Activated naive CD4-positive, alpha-beta T cell treated with anti-CD3 and anti-CD28 coated beads, Interleukin-2, amount 50 U/mL, for 72 hours (primary cell): ENCODE results near the gene SLC7A5. TPM values are rescaled to one million over a fixed set of nuclear protein-coding genes. Genes with fewer than 3 reads are reported as not detected.
"Not testable (repeated sequence)": the region's sequence is repeated elsewhere in the genome, so short reads cannot be mapped to it uniquely, and the experiment has no call there.

Experiments used
- ATAC-seq, 2 donors: fragments of 150-1000 bp; cut with Tn5 transposase; 2 replicates each; pipeline ENCODE4 v1.10.0; 2021; ENCODE audit warnings: mild to moderate bottlenecking in 2 of 2, moderate library complexity in 2 of 2
- DNase-seq, 2 donors: peaks; one replicate each; pipeline ENCODE4 v3.0.0; 2021 to 2022; ENCODE audit warnings: low spot score in 2 of 2
- H3K27ac Mint-ChIP-seq, 2 donors: one replicate each; pipeline ENCODE4 v1.8.0; 2022; ENCODE audit warnings: mild to moderate bottlenecking in 2 of 2, mixed read lengths in 2 of 2
- H3K36me3 Mint-ChIP-seq, 2 donors: one replicate each; pipeline ENCODE4 v1.8.0; 2022; ENCODE audit warnings: mixed read lengths in 2 of 2
- H3K9me3 Mint-ChIP-seq, 2 donors: one replicate each; pipeline ENCODE4 v1.8.0; 2022; ENCODE audit warnings: mixed read lengths in 2 of 2
- total RNA-seq, 2 donors: library from RNA; stranded (reverse); gene quantifications; one replicate each; pipeline ENCODE4 v1.2.3, GENCODE V29; 2022

Gene SLC7A5
- total RNA-seq, 2 donors from 2014 or later, result 112 to 197 TPM

GRCh38 chr16:87834005-87834667 is 35.2 kb downstream of the SLC7A5 start:
- Mint-ChIP-seq H3K9me3 (no peaks in the 10 kb centered on the region), H3K27ac (peak overlapping the region; percentile 51 to 72), H3K36me3 (peaks cover 16 to 27% of the 10 kb centered on the region in 2 donors)
- DNase-seq (no peak), ATAC-seq (no peak)

- DNase-seq (no peak), ATAC-seq (no peak)
- H3K9me3 Mint-ChIP-seq, result no peaks in the 10 kb centered on the region
- H3K27ac Mint-ChIP-seq, result no peak overlapping the region
- peaks cover 16 to 27% of the 10 kb centered on the region in 2 donors for H3K36me3 Mint-ChIP-seq
Measured at GRCh38 chr16:87833548-87833947, 35.8 kb downstream of the SLC7A5 start.

GRCh38 chr16:87832741-87833502 is 36.4 kb downstream of the SLC7A5 start:
- Mint-ChIP-seq H3K27ac (no peak overlapping the region), H3K36me3 (peaks cover 16 to 27% of the 10 kb centered on the region in 2 donors), H3K9me3 (no peaks in the 10 kb centered on the region)
- no peak for DNase-seq
- no peak for ATAC-seq

GRCh38 chr16:87832137-87832527 is 37.2 kb downstream of the SLC7A5 start:
- Mint-ChIP-seq H3K36me3 (peaks cover 11 to 27% of the 10 kb centered on the region in 2 donors), H3K27ac (no peak overlapping the region), H3K9me3 (no peaks in the 10 kb centered on the region)
- DNase-seq, result no peak
- no peak for ATAC-seq

- DNase-seq, result no peak
- ATAC-seq, result peak in 1 of 2 donors; percentile 4
- H3K27ac Mint-ChIP-seq, result peak overlapping the region; percentile 84 to 93
- peaks cover 8 to 27% of the 10 kb centered on the region in 2 donors for H3K36me3 Mint-ChIP-seq
- H3K9me3 Mint-ChIP-seq, result no peaks in the 10 kb centered on the region
Measured at GRCh38 chr16:87831421-87832136, 37.7 kb downstream of the SLC7A5 start.

- ATAC-seq (no peak), DNase-seq (no peak)
- Mint-ChIP-seq H3K27ac (peak overlapping the region; percentile 84), H3K9me3 (no peaks in the 10 kb centered on the region), H3K36me3 (peaks cover 4 to 21% of the 10 kb centered on the region in 2 donors)
Measured at GRCh38 chr16:87830673-87831420, 38.5 kb downstream of the SLC7A5 start.

GRCh38 chr16:87829988-87830672 is 39.2 kb downstream of the SLC7A5 start:
- Mint-ChIP-seq H3K27ac (peak overlapping the region; percentile 84), H3K9me3 (no peaks in the 10 kb centered on the region), H3K36me3 (peaks cover 4 to 21% of the 10 kb centered on the region in 2 donors)
- no peak for ATAC-seq
- DNase-seq, result no peak

- Mint-ChIP-seq H3K36me3 (peaks cover 4 to 21% of the 10 kb centered on the region in 2 donors), H3K27ac (peak overlapping the region; percentile 84), H3K9me3 (no peaks in the 10 kb centered on the region)
- ATAC-seq (no peak), DNase-seq (no peak)
Measured at GRCh38 chr16:87829622-87829980, 39.7 kb downstream of the SLC7A5 start.

GRCh38 chr16:87828907-87829621 is 40.2 kb downstream of the SLC7A5 start:
- DNase-seq (no peak), ATAC-seq (peak in 1 of 2 donors; percentile 7)
- Mint-ChIP-seq H3K27ac (peak overlapping the region in 1 of 2 donors; percentile 84), H3K36me3 (peaks cover 2 to 21% of the 10 kb centered on the region in 2 donors), H3K9me3 (no peaks in the 10 kb centered on the region)

- H3K9me3 Mint-ChIP-seq, result no peaks in the 10 kb centered on the region
- peak overlapping the region; percentile 84 to 93 for H3K27ac Mint-ChIP-seq
- peaks cover 0 to 21% of the 10 kb centered on the region in 2 donors for H3K36me3 Mint-ChIP-seq
- ATAC-seq, result peak; percentile 3 to 8
- no peak for DNase-seq
Measured at GRCh38 chr16:87828071-87828906, 41.0 kb downstream of the SLC7A5 start.

- Mint-ChIP-seq H3K36me3 (peaks cover 0 to 21% of the 10 kb centered on the region in 2 donors), H3K27ac (peak overlapping the region in 1 of 2 donors; percentile 72)
- DNase-seq, ATAC-seq, H3K9me3 Mint-ChIP-seq: not testable (repeated sequence)
Measured at GRCh38 chr16:87827588-87827915, 41.8 kb downstream of the SLC7A5 start.

- peaks cover 0 to 21% of the 10 kb centered on the region in 2 donors for H3K36me3 Mint-ChIP-seq
- no peak for DNase-seq
- H3K9me3 Mint-ChIP-seq, result no peaks in the 10 kb centered on the region
- H3K27ac Mint-ChIP-seq, result peak overlapping the region; percentile 67 to 72
- peak in 1 of 2 donors; percentile 17 for ATAC-seq
Measured at GRCh38 chr16:87826798-87827587, 42.3 kb downstream of the SLC7A5 start.

GRCh38 chr16:87826407-87826797 is 42.9 kb downstream of the SLC7A5 start:
- DNase-seq, ATAC-seq, H3K9me3 Mint-ChIP-seq: not testable (repeated sequence)
- Mint-ChIP-seq H3K36me3 (peaks cover 0 to 18% of the 10 kb centered on the region in 2 donors), H3K27ac (peak overlapping the region in 1 of 2 donors; percentile 55)

- Mint-ChIP-seq H3K27ac (peak overlapping the region in 1 of 2 donors; percentile 55), H3K36me3 (peaks cover 0 to 11% of the 10 kb centered on the region in 2 donors)
- not testable (repeated sequence) for ATAC-seq, DNase-seq, H3K9me3 Mint-ChIP-seq
Measured at GRCh38 chr16:87825842-87826120, 43.5 kb downstream of the SLC7A5 start.
